Erythroblast (primary cell): Measurements from ENCODE around the gene GEMIN7.

Source experiments
- GATA1 ChIP-seq: IDR thresholded peaks from 2 replicates; pipeline ENCODE4 v1.6.1; 2011; ENCODE audit warnings: low read depth, mild to moderate bottlenecking, control low read depth, low read length, moderate library complexity
- POLR2A ChIP-seq: IDR thresholded peaks from 2 replicates; pipeline ENCODE4 v1.6.1; 2011; ENCODE audit warnings: mild to moderate bottlenecking, low read length

- TF ChIP-seq POLR2A = no peak
- no peak for TF ChIP-seq GATA1
Observed at GRCh38 chr19:45046355-45046754, 32.7 kb upstream of the GEMIN7 start.
